SU-DHL-6 (cell line): ENCODE data around the gene NOD1.
A peak's percentile ranks its signal among the peaks of the same experiment; 100 is the strongest.

Experiments used
- H2AFZ ChIP-seq: fragments of 200-600 bp; sonication (generic); 2 replicates; pipeline ENCODE4 v1.6.1; 2014; ENCODE audit warnings: low read depth, mild to moderate bottlenecking, moderate library complexity, mixed read lengths, antibody characterized with exemption, low read length; ENCODE audit not compliant: severe bottlenecking
- H3F3A ChIP-seq: fragments of 200-600 bp; shearing (Covaris generic); 2 replicates; pipeline ENCODE4 v1.6.0; 2016; ENCODE audit warnings: antibody characterized with exemption, mild to moderate bottlenecking; ENCODE audit not compliant: insufficient read depth
- H3K27ac ChIP-seq: fragments of 200-600 bp; sonication (generic); 2 replicates; pipeline ENCODE4 v1.5.1; 2016; ENCODE audit warnings: low read depth, mild to moderate bottlenecking, low read length, moderate library complexity, mixed read lengths
- H3K27me3 ChIP-seq: fragments of 200-600 bp; sonication (generic), shearing (Covaris generic); 2 replicates; pipeline ENCODE4 v1.6.0; 2014; ENCODE audit warnings: mild to moderate bottlenecking, low read length
- H3K36me3 ChIP-seq: fragments of 200-600 bp; sonication (generic); 2 replicates; pipeline ENCODE4 v1.6.1; 2014; ENCODE audit warnings: mild to moderate bottlenecking, low read length, mixed read lengths
- H3K4me2 ChIP-seq: fragments of 300-600, 200-600 bp; shearing (Covaris generic), sonication (generic); 2 replicates; pipeline ENCODE4 v1.6.0; 2014; ENCODE audit warnings: low read length, low read depth, mild to moderate bottlenecking; ENCODE audit not compliant: poor library complexity, severe bottlenecking
- H3K4me3 ChIP-seq: fragments of 200-600 bp; sonication (generic); 2 replicates; pipeline ENCODE4 v1.5.1; 2014; ENCODE audit warnings: antibody characterized with exemption, low read length, mild to moderate bottlenecking, mixed read lengths; ENCODE audit not compliant: insufficient read depth, poor library complexity, severe bottlenecking
- H3K79me2 ChIP-seq: fragments of 200-600 bp; sonication (generic); 2 replicates; pipeline ENCODE4 v1.6.1; 2014; ENCODE audit warnings: mild to moderate bottlenecking, low read length, moderate library complexity; ENCODE audit not compliant: insufficient read depth
- H3K9ac ChIP-seq: fragments of 200-600 bp; sonication (generic); 2 replicates; pipeline ENCODE4 v1.7.0; 2014; ENCODE audit warnings: mild to moderate bottlenecking, low read length
- H3K9me2 ChIP-seq: fragments of 200-600 bp; sonication (generic); replicated peaks from 2 replicates; pipeline ENCODE4 v1.6.1; 2014; ENCODE audit warnings: low read length; ENCODE audit not compliant: insufficient read depth
- H3K9me3 ChIP-seq: fragments of 200-600 bp; sonication (generic); 2 replicates; pipeline ENCODE4 v1.6.1; 2014; ENCODE audit warnings: low read length, mixed read lengths; ENCODE audit not compliant: insufficient read depth
- H4K20me1 ChIP-seq: fragments of 200-600 bp; sonication (generic); 2 replicates; pipeline ENCODE4 v1.6.1; 2014; ENCODE audit warnings: low read depth, mild to moderate bottlenecking, antibody characterized with exemption, low read length, moderate library complexity, mixed read lengths
- EZH2phosphoT487 ChIP-seq: fragments of 200-600 bp; sonication (generic), shearing (Covaris generic); conservative IDR thresholded peaks from 2 replicates; pipeline ENCODE4 v1.6.1; 2018; ENCODE audit warnings: mild to moderate bottlenecking, antibody characterized with exemption, low read length, moderate library complexity, mixed read lengths
- TF ChIP-seq, protein P1 (sequence below): fragments of 200-600 bp; sonication (generic); IDR thresholded peaks from one replicate; pipeline ENCODE4 v1.5.1; 2017; ENCODE audit warnings: antibody characterized with exemption, mild to moderate bottlenecking, low read length, moderate library complexity; ENCODE audit not compliant: insufficient read depth, poor library complexity, severe bottlenecking

NOD1 gene

DNA sequence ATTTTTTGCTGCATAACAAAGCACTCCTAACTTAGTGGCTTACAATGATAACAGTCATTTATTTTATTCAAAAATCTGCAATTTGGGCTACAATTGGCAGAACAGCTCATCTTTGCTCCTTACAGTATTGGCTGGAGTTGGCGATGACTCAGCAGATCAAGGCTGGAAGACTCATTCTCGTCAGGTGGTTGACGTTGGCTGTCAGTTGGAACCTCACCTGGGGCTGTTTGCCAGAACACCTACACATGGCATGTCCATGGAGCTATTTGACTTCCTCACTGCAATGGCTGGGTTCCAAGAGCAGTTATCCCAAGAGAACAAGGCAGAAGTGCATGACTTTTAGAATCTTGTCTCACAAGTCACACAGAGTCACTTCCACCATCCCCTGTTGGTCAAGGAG, 75.1 kb downstream of the NOD1 start:
- no peak overlapping the region for H3K4me3 ChIP-seq
- no peak overlapping the region for H3K4me2 ChIP-seq
- no peaks in the 10 kb centered on the region for H4K20me1 ChIP-seq
- TF ChIP-seq, protein P1, sequence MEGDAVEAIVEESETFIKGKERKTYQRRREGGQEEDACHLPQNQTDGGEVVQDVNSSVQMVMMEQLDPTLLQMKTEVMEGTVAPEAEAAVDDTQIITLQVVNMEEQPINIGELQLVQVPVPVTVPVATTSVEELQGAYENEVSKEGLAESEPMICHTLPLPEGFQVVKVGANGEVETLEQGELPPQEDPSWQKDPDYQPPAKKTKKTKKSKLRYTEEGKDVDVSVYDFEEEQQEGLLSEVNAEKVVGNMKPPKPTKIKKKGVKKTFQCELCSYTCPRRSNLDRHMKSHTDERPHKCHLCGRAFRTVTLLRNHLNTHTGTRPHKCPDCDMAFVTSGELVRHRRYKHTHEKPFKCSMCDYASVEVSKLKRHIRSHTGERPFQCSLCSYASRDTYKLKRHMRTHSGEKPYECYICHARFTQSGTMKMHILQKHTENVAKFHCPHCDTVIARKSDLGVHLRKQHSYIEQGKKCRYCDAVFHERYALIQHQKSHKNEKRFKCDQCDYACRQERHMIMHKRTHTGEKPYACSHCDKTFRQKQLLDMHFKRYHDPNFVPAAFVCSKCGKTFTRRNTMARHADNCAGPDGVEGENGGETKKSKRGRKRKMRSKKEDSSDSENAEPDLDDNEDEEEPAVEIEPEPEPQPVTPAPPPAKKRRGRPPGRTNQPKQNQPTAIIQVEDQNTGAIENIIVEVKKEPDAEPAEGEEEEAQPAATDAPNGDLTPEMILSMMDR: no peak
- TF ChIP-seq EZH2phosphoT487: no peak
- H3K9ac ChIP-seq: no peak overlapping the region
- H3K36me3 ChIP-seq: no peaks in the 10 kb centered on the region
- H3K79me2 ChIP-seq: no peaks in the 10 kb centered on the region
- no peak overlapping the region for H3K27ac ChIP-seq
- H3K9me2 ChIP-seq: no peaks in the 10 kb centered on the region
- H2AFZ ChIP-seq: no peak overlapping the region
- H3K27me3 ChIP-seq: no peaks in the 10 kb centered on the region
- H3K9me3 ChIP-seq: no peaks in the 10 kb centered on the region
- H3F3A ChIP-seq: no peaks in the 10 kb centered on the region

DNA sequence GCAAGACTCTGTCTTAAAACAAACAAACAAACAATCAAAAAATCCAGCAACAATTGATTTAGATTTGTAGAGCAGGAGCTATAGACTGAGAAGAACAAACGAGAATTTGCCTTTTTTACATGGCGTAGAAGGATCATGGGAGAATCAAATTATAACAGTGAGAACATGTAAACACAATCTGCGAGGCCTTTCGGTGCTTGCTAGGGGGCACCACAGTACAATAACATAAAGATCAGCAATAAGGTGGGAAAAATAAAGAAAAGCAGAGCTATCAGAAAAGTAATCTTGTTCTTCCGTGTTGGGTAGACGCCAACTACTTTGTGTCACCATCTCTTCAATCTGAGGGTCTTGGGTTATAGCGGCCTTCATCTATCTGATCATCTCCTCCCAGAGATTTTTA, 82.2 kb downstream of the NOD1 start:
- H4K20me1 ChIP-seq: no peaks in the 10 kb centered on the region
- no peak overlapping the region for H3K27ac ChIP-seq
- TF ChIP-seq EZH2phosphoT487: no peak
- TF ChIP-seq, protein P1: peak; percentile 42
- H3K4me2 ChIP-seq: no peak overlapping the region
- H3K9me3 ChIP-seq: no peaks in the 10 kb centered on the region
- H3K9me2 ChIP-seq: no peaks in the 10 kb centered on the region
- H2AFZ ChIP-seq: no peak overlapping the region
- no peak overlapping the region for H3K9ac ChIP-seq
- H3K27me3 ChIP-seq: no peaks in the 10 kb centered on the region
- no peaks in the 10 kb centered on the region for H3K36me3 ChIP-seq
- H3K4me3 ChIP-seq: no peak overlapping the region
- 0 out of 2 replicates have a peak, but pooled peaks cover 5% of the 10 kb centered on the region for H3F3A ChIP-seq
- H3K79me2 ChIP-seq: no peaks in the 10 kb centered on the region

DNA sequence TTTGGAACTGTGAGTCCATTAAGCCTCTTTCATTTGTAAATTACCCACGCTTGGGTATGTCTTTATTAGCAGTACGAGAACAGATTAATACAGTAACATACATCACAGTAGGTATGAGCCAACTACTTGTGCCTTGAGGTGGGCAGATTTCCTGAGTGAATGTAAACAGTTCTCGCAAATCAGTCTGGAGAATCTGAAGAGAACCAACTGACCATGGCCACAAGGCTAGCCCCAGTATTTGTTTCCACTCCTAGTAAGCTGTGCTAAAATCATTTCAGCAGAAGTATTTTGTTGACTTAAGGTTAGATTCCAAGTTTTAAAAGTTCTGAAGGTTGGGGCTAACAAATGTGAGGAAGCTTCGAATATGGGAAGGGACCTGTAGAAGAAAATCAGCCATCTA, 82.9 kb downstream of the NOD1 start:
- H3K9me2 ChIP-seq: no peaks in the 10 kb centered on the region
- H3F3A ChIP-seq: 0 out of 2 replicates have a peak, but pooled peaks cover 5% of the 10 kb centered on the region
- H3K4me2 ChIP-seq: no peak overlapping the region
- no peaks in the 10 kb centered on the region for H3K36me3 ChIP-seq
- H3K9ac ChIP-seq: no peak overlapping the region
- H3K27ac ChIP-seq: no peak overlapping the region
- no peaks in the 10 kb centered on the region for H3K27me3 ChIP-seq
- H2AFZ ChIP-seq: no peak overlapping the region
- H3K9me3 ChIP-seq: no peaks in the 10 kb centered on the region
- no peak overlapping the region for H3K4me3 ChIP-seq
- no peaks in the 10 kb centered on the region for H4K20me1 ChIP-seq
- no peaks in the 10 kb centered on the region for H3K79me2 ChIP-seq
- TF ChIP-seq, protein P1: no peak
- TF ChIP-seq EZH2phosphoT487: no peak
